ENCODE data around the gene UCHL1.

UCHL1 gene

DNA sequence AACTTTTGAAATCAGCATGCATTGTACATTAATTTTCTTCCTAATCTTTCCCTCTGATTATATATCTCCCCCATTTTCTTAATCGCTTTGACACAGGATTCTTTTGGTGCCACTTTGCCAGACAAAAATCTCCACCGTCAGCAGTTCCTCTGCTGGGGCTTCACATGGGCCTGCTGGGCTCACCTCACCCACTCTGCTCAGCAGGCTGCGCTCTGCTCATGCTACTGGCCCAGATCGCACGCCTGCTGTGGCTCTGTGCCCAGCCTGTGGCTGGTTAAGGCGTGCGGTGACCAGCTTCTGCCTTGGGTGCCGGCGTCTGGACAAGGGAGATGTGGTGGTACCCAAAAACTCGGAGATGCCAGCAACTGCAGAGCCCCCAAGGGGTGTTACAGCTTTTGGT is 31.1 kb downstream of the UCHL1 start:
- TF ChIP-seq TAF1 (IDR thresholded peaks at IDR 0.05; ENCODE audit: borderline replicate concordance, insufficient read depth, low read length) = no peak
- TF ChIP-seq REST (IDR thresholded peaks at IDR 0.05; ENCODE audit: insufficient read depth in 1 of 2, low read depth in 2 of 2, low read length in 2 of 2) = no peak
- TF ChIP-seq FOXP2 (optimal IDR thresholded peaks at IDR 0.05; ENCODE audit: borderline replicate concordance, extremely low read depth, extremely low read length, insufficient read depth) = no peak
- TF ChIP-seq POLR2AphosphoS5 (IDR thresholded peaks at IDR 0.05; ENCODE audit: low read depth, low read length) = no peak
- TF ChIP-seq SIN3A (IDR thresholded peaks at IDR 0.05; ENCODE audit: borderline replicate concordance, insufficient read depth, low read length) = no peak

- no peak for TF ChIP-seq TAF1 (IDR thresholded peaks at IDR 0.05; ENCODE audit: borderline replicate concordance, insufficient read depth, low read length)
- no peak for TF ChIP-seq SIN3A (IDR thresholded peaks at IDR 0.05; ENCODE audit: borderline replicate concordance, insufficient read depth, low read length)
- no peak for TF ChIP-seq FOXP2 (optimal IDR thresholded peaks at IDR 0.05; ENCODE audit: borderline replicate concordance, extremely low read depth, extremely low read length, insufficient read depth)
- no peak for TF ChIP-seq REST (IDR thresholded peaks at IDR 0.05; ENCODE audit: insufficient read depth in 1 of 2, low read depth in 2 of 2, low read length in 2 of 2)
- TF ChIP-seq POLR2AphosphoS5 (IDR thresholded peaks at IDR 0.05; ENCODE audit: low read depth, low read length) = no peak
Measured at GRCh38 chr4:41288254-41288653, 31.5 kb downstream of the UCHL1 start.

GRCh38 chr4:41290479-41290878 is 33.8 kb downstream of the UCHL1 start:
- no peak for TF ChIP-seq SIN3A (IDR thresholded peaks at IDR 0.05; ENCODE audit: borderline replicate concordance, insufficient read depth, low read length)
- no peak for TF ChIP-seq TAF1 (IDR thresholded peaks at IDR 0.05; ENCODE audit: borderline replicate concordance, insufficient read depth, low read length)

- TF ChIP-seq POLR2AphosphoS5 (IDR thresholded peaks at IDR 0.05; ENCODE audit: low read depth, low read length) = no peak
- no peak for TF ChIP-seq REST (IDR thresholded peaks at IDR 0.05; ENCODE audit: insufficient read depth in 1 of 2, low read depth in 2 of 2, low read length in 2 of 2)
- TF ChIP-seq FOXP2 (optimal IDR thresholded peaks at IDR 0.05; ENCODE audit: borderline replicate concordance, extremely low read depth, extremely low read length, insufficient read depth) = no peak
- no peak for TF ChIP-seq TAF1 (IDR thresholded peaks at IDR 0.05; ENCODE audit: borderline replicate concordance, insufficient read depth, low read length)
- TF ChIP-seq SIN3A (IDR thresholded peaks at IDR 0.05; ENCODE audit: borderline replicate concordance, insufficient read depth, low read length) = no peak
Measured at GRCh38 chr4:41294445-41295062, 37.8 kb downstream of the UCHL1 start.

DNA sequence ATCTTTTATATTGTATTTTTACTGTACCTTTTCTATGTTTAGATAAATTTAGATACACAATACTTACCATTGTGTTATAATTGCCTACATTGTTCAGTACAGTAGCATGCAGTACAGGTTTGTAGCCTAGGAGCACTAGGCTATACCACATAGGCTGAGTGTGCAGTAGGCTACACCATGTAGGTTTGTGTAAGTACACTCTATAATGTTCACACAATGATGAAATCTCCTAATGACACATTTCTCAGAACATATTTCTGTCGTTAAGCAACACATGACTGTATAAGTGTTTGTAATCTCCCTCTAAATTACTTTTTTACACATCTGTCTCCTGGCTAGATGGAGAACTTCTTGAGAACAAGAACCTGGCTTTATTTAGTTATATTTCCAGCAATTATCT is 40.3 kb downstream of the UCHL1 start:
- TF ChIP-seq POLR2AphosphoS5 (IDR thresholded peaks at IDR 0.05; ENCODE audit: low read depth, low read length) (no peak), SIN3A (IDR thresholded peaks at IDR 0.05; ENCODE audit: borderline replicate concordance, insufficient read depth, low read length) (no peak), REST (IDR thresholded peaks at IDR 0.05; ENCODE audit: insufficient read depth in 1 of 2, low read depth in 2 of 2, low read length in 2 of 2) (no peak), FOXP2 (optimal IDR thresholded peaks at IDR 0.05; ENCODE audit: borderline replicate concordance, extremely low read depth, extremely low read length, insufficient read depth) (no peak), TAF1 (IDR thresholded peaks at IDR 0.05; ENCODE audit: borderline replicate concordance, insufficient read depth, low read length) (no peak)

Data from PFSK-1 (cell line).